Measurements from ENCODE around the gene CAMK1D. TPM values are rescaled to one million over a fixed set of nuclear protein-coding genes. Genes with fewer than 3 reads are reported as not detected.
"Not testable (repeated sequence)": the region's sequence is repeated elsewhere in the genome, so short reads cannot be mapped to it uniquely, and the experiment has no call there.

The CAMK1D gene
- total RNA-seq, 1 experiment from 2014 or later: 0.10 TPM

GRCh38 chr10:12733271-12733670 lies 383.9 kb downstream of the CAMK1D start:
- in situ Hi-C loops (cut with HindIII; ENCODE audit: low sequenced_read_pairs): no loop called here

GRCh38 chr10:12735843-12736462 lies 386.6 kb downstream of the CAMK1D start:
- peak; percentile 89 for DNase-seq (ENCODE audit: low spot score)
- in situ Hi-C loops (cut with HindIII; ENCODE audit: low sequenced_read_pairs): no loop called here

More at GRCh38 chr10:12733271-12733670, 383.9 kb downstream of the CAMK1D start:
- peak; percentile 65 for DNase-seq (ENCODE audit: low spot score)

GRCh38 chr10:12740813-12741212 lies 391.5 kb downstream of the CAMK1D start:
- in situ Hi-C loops (cut with HindIII; ENCODE audit: low sequenced_read_pairs): no loop called here
- no peak for DNase-seq (ENCODE audit: low spot score)

GRCh38 chr10:12741360-12741804 lies 392.0 kb downstream of the CAMK1D start:
- DNase-seq (ENCODE audit: low spot score): no peak
- in situ Hi-C loops (cut with HindIII; ENCODE audit: low sequenced_read_pairs): no loop called here

DNA sequence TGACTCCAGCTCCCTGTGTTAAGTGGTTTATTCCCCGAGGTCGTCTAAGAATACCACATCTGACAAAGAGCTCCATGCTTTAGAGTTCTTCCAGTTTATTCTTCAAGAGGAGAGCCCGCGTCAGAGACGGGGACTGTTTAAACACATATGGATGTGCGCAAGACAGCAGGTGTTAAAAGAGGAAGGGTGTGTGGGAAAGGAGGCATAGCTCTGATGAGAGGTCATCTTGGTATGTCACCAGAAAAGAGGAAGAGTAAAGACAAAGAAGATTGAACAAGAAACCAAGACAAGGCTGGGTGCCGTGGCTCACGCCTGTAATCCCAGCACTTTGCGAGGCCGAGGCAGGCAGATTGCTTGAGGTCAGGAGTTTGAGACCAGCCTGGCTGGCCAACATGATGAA lies 393.4 kb downstream of the CAMK1D start:
- in situ Hi-C loops (cut with HindIII; ENCODE audit: low sequenced_read_pairs): no loop called here
- no peak for DNase-seq (ENCODE audit: low spot score)

DNA sequence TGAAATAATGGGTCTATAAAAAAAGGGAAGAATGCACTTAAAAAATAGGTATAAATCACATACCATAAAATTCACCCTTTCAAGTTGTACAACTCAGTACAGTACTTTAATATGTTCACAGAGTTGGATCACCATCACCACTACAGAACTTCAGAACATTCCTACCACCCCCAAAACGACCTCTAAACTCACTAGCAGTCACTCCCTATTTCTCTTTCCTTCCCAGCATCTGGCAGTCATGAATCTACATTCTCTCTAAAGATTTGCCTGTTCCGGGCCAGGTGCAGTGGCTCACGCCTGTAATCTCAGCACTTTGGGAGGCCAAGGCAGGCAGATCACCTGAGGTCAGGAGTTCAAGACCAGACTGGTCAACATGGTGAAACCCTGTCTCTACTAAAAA lies 394.1 kb downstream of the CAMK1D start:
- DNase-seq (ENCODE audit: low spot score); in situ Hi-C loops (cut with HindIII; ENCODE audit: low sequenced_read_pairs): not testable (repeated sequence)

DNA sequence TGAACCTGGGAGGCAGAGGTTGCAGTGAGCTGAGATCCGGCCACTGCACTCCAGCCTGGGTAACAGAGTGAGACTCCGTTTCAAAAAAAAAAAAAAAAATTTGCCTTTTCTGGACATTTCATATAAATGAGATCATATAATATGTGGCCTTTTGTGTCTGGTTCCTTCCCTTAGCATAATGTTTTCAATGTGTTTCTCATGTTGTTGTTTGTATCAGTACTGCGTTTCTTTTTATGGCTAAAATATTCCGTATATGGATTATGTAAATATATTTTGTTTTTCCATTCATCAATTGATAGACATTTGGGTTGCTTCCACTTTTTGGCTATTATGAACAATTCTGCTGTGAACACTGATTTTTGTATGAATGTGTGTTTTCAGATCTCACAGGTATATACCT lies 394.6 kb downstream of the CAMK1D start:
- no peak for DNase-seq (ENCODE audit: low spot score)
- in situ Hi-C loops (cut with HindIII; ENCODE audit: low sequenced_read_pairs): no loop called here

- in situ Hi-C loops (cut with HindIII; ENCODE audit: low sequenced_read_pairs): no loop called here
- no peak for DNase-seq (ENCODE audit: low spot score)
Measured at GRCh38 chr10:12748186-12748585, 398.8 kb downstream of the CAMK1D start.

DNA sequence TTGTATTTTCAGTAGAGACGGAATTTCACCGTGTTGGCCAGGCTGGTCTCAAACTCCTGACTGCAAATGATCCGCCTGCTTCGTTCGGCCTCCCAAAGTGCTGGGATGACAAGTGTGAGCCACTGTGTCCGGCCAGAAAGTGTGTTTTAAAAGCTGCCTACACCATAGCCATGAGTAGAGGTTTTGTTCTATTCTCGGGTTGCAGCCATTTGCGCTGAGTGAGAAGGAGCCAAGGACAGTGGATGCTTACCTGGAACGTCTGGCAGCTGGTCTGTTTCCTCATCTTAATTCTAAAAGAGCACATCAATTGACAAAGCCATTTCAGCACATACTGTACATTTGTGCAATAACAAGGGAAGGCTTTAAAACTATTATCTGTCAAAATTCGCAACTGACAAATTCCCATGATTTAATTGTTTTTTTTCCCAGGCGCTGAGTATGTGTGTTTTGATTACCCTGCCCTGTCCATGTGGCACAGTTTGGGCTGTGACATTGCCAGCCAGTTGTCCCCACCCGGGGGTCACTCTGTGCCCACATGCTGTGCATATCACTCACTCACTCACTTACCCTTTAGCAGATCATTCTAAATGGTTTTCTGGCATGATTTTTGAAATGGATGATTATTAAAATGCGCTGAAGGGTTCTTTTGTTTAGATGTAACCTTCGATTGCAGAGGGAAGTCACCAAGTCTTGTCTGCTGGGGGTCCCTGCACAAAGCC lies 400.6 kb downstream of the CAMK1D start:
- no peak for DNase-seq (ENCODE audit: low spot score)
- in situ Hi-C loops (cut with HindIII; ENCODE audit: low sequenced_read_pairs): no loop called here

GRCh38 chr10:12750526-12751201 lies 401.3 kb downstream of the CAMK1D start:
- no peak for DNase-seq (ENCODE audit: low spot score)
- in situ Hi-C loops (cut with HindIII; ENCODE audit: low sequenced_read_pairs): no loop called here

GRCh38 chr10:12755075-12755474 lies 405.7 kb downstream of the CAMK1D start:
- in situ Hi-C loops (cut with HindIII; ENCODE audit: low sequenced_read_pairs): no loop called here
- no peak for DNase-seq (ENCODE audit: low spot score)

- DNase-seq (ENCODE audit: low spot score): no peak
- in situ Hi-C loops (cut with HindIII; ENCODE audit: low sequenced_read_pairs): no loop called here
Measured at GRCh38 chr10:12757351-12757750, 408.0 kb downstream of the CAMK1D start.

- no peak for DNase-seq (ENCODE audit: low spot score)
- in situ Hi-C loops (cut with HindIII; ENCODE audit: low sequenced_read_pairs): no loop called here
Measured at GRCh38 chr10:12758271-12758670, 408.9 kb downstream of the CAMK1D start.

GRCh38 chr10:12766223-12766622 lies 416.9 kb downstream of the CAMK1D start:
- DNase-seq (ENCODE audit: low spot score): no peak

DNA sequence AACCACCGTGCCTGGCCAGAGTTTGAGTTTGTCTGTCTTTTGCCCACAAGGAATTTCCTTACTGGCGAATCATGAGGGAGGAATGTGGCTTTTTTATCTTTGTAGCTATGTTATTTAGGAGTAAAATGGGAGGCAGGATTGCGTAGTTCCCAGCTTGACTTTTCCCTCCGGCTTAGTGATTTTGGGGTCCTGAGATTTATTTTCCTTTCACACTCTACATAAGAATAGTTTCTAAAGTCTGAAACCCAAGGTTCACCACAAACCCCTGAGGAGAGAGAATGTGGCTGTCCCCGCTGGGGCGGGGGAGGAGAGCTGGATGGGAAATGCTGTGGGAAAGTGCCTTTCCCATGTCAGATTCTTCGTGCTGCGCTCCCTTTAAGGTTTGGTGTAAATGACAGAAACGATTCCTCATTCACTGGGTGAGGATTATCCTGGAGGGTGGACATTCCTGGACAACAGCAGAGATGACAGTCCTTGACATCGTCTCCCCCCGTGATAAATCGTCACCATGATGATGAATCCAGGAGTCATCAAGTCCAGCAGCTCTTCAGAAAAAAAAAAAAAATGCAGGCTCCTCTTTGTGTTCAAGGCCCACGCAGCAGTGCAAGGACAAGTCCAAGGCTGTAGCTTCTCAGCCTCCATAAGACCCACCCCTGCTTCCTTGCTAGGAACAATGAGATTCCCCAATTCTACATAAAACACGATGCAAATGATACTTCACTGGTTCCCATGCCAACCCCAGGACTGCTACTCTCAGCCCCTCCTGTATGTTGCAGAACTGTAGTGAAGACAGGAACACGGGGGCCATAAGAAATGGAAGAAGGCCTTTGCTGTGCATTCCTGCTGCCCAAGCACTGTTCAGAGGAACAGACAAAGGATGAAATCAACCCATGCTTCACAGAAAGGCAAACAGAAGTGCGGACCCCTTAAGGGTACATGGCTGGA lies 419.1 kb downstream of the CAMK1D start:
- in situ Hi-C loops (cut with HindIII; ENCODE audit: low sequenced_read_pairs): no loop called here
- no peak for DNase-seq (ENCODE audit: low spot score)

More at GRCh38 chr10:12766223-12766622, 416.9 kb downstream of the CAMK1D start:
- in situ Hi-C loops (cut with HindIII; ENCODE audit: low sequenced_read_pairs): no loop called here

GRCh38 chr10:12769323-12770044 lies 420.1 kb downstream of the CAMK1D start:
- in situ Hi-C loops (cut with HindIII; ENCODE audit: low sequenced_read_pairs): no loop called here
- no peak for DNase-seq (ENCODE audit: low spot score)

DNA sequence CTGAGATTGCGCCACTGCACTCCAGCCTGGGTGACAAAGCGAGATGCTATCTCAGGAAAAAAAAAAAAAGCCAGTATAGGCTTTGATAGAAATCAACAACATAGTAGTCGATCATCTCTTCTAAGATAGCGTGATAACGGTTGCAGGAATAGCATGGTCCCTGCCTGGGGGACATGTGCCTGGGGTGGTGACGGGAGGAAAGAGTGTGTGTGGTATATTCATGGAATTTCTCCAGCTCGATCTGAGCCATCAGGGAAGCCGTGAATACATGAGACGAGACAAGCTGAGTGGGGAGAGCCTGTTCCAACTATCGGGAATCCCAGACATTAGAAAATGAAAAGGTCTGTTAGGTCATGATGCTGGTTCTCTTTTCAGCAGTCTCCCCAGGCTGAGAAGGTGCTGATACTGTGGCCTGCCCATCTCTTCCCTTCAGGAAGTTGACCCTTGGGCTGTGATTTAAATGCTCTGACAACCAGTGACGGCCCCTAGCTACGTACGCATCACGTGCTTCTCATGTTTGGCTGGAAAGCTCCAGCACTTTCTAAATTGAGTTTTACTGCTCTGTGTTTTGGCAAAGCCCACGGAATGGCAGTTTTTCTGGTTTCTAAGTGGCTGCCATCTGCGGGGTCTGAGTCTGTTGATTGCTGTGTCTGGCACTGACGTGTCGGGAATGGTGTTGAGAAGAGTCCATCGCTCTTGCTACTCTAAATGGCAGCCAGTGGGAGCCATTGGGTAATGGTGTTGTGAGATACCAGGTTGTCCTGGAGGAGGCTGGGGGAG lies 422.8 kb downstream of the CAMK1D start:
- in situ Hi-C loops (cut with HindIII; ENCODE audit: low sequenced_read_pairs): no loop called here
- DNase-seq (ENCODE audit: low spot score): no peak
